Urothelium cell line (cell line): ENCODE results near the gene LCMT1.
"Not testable (repeated sequence)": the region's sequence is repeated elsewhere in the genome, so short reads cannot be mapped to it uniquely, and the experiment has no call there.

Experiments
- DNase-seq: peaks from one replicate; pipeline ENCODE4 v3.0.0; 2011; ENCODE audit warnings: low spot score, mixed read lengths
- FAIRE-seq: peaks from 2 replicates; lab custom pipeline; 2011; peaks lifted over from hg19 to GRCh38; lab: Jason Lieb, UNC

Gene LCMT1

GRCh38 chr16:25181236-25181635 is 69.7 kb downstream of the LCMT1 start:
- not testable (repeated sequence) for DNase-seq, FAIRE-seq

GRCh38 chr16:25184771-25185170 is 73.2 kb downstream of the LCMT1 start:
- FAIRE-seq (no peak), DNase-seq (no peak)

- FAIRE-seq, result no peak
- DNase-seq, result no peak
Measured at GRCh38 chr16:25187491-25187795, 75.9 kb downstream of the LCMT1 start.

- FAIRE-seq, result no peak
Measured at GRCh38 chr16:25189305-25189704, 77.8 kb downstream of the LCMT1 start.

GRCh38 chr16:25192096-25192495 is 80.6 kb downstream of the LCMT1 start:
- DNase-seq, result peak; percentile 17
- FAIRE-seq, result no peak

More at GRCh38 chr16:25189305-25189704, 77.8 kb downstream of the LCMT1 start:
- no peak for DNase-seq

- DNase-seq (no peak), FAIRE-seq (no peak)
Measured at GRCh38 chr16:25194273-25194878, 82.8 kb downstream of the LCMT1 start.

GRCh38 chr16:25198021-25198420 is 86.5 kb downstream of the LCMT1 start:
- peak; percentile 16 for DNase-seq
- no peak for FAIRE-seq

- DNase-seq (no peak), FAIRE-seq (no peak)
Measured at GRCh38 chr16:25199457-25199856, 87.9 kb downstream of the LCMT1 start.

- DNase-seq, result no peak
- no peak for FAIRE-seq
Measured at GRCh38 chr16:25210758-25211157, 99.2 kb downstream of the LCMT1 start.

GRCh38 chr16:25212636-25213035 is 101.1 kb downstream of the LCMT1 start:
- FAIRE-seq, result no peak
- DNase-seq, result no peak

GRCh38 chr16:25213709-25214397 is 102.3 kb downstream of the LCMT1 start:
- FAIRE-seq (no peak), DNase-seq (no peak)

- no peak for DNase-seq
- no peak for FAIRE-seq
Measured at GRCh38 chr16:25217112-25217511, 105.6 kb downstream of the LCMT1 start.

- FAIRE-seq (no peak), DNase-seq (no peak)
Measured at GRCh38 chr16:25217921-25218320, 106.4 kb downstream of the LCMT1 start.

- DNase-seq (no peak), FAIRE-seq (no peak)
Measured at GRCh38 chr16:25219070-25219737, 107.7 kb downstream of the LCMT1 start.

- FAIRE-seq, result no peak
- DNase-seq, result no peak
Measured at GRCh38 chr16:25222959-25223358, 111.4 kb downstream of the LCMT1 start.

GRCh38 chr16:25223964-25224363 is 112.4 kb downstream of the LCMT1 start:
- no peak for FAIRE-seq
- no peak for DNase-seq

GRCh38 chr16:25224731-25225319 is 113.3 kb downstream of the LCMT1 start:
- DNase-seq (no peak), FAIRE-seq (no peak)
